ENCODE data around the gene CCL28.

Gene CCL28

DNA sequence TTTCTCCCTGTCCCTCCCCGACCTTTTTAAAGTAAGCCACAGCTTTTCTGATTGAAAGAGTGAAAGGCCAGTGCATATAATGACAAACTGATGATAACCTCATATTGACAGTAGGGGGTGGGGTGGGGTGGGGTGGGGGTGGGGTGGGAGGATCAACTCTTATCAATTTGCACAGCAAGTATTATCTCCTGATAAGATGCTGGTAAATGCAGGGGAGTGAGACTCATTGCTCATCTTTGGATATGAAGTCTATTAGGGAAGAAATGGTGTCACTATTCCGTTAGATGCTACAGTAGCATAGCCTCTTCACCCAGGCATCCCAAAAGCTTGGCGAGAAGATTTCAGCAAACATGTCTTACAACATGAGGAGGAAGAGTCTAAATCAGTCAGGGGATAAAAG is 60.1 kb downstream of the CCL28 start:
- DNase-seq (ENCODE audit: low read depth in 2 of 2) = no peak
- TF ChIP-seq, protein P1, sequence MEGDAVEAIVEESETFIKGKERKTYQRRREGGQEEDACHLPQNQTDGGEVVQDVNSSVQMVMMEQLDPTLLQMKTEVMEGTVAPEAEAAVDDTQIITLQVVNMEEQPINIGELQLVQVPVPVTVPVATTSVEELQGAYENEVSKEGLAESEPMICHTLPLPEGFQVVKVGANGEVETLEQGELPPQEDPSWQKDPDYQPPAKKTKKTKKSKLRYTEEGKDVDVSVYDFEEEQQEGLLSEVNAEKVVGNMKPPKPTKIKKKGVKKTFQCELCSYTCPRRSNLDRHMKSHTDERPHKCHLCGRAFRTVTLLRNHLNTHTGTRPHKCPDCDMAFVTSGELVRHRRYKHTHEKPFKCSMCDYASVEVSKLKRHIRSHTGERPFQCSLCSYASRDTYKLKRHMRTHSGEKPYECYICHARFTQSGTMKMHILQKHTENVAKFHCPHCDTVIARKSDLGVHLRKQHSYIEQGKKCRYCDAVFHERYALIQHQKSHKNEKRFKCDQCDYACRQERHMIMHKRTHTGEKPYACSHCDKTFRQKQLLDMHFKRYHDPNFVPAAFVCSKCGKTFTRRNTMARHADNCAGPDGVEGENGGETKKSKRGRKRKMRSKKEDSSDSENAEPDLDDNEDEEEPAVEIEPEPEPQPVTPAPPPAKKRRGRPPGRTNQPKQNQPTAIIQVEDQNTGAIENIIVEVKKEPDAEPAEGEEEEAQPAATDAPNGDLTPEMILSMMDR (IDR thresholded peaks at IDR 0.05; ENCODE audit: low read depth, low read length) = no peak
- H3K4me3 ChIP-seq (replicated peaks in 1 of 2; ENCODE audit: low read depth in 2 of 2, low read length in 2 of 2) = no peak overlapping the region

DNA sequence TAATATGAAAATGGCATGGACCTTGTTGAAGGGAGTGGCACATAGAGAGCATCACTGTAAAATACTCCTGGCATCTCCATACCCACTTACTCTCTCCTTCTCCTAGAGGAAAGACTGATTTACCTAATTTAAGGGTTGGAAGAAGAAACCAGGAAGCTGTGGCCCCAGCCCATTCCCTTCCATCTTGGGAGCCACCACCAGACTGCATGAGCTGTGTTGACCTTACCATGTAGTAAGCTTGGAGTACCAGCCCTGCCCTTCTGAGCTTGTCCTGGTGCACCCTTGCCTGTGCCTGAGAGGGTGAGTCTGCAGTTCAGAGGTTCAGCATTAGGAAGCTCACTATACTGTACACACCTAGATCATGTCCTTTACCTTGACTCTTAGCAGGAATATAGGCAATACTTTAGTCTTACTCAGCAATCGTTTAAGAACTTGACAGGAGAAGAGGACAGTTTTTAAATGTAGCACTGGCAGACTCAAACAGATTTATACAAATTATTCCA is 63.3 kb downstream of the CCL28 start:
- no peak overlapping the region for H3K4me3 ChIP-seq (replicated peaks in 1 of 2; ENCODE audit: low read depth in 2 of 2, low read length in 2 of 2)
- TF ChIP-seq, protein P1 (IDR thresholded peaks at IDR 0.05; ENCODE audit: low read depth, low read length) = no peak
- DNase-seq (ENCODE audit: low read depth in 2 of 2) = no peak

DNA sequence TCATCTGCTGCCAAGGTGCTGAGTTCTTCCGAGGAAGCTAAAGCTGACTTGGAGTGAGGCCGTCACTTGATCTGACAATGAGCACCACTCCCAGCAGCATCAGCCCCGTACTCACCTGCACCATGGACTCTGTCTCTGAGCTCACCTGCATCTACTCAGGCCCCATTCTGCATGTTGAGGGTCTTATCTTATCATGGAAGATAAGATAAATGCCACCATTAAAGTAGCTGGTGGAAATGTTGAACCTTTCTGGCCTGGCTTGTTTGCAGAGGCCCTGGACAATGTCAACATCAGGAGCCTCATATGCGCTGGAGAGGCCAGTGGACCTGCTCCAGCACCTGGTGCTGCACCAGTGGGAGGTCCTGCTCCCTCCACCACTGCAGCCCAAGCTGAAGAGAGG is 64.0 kb downstream of the CCL28 start:
- H3K4me3 ChIP-seq (replicated peaks in 1 of 2; ENCODE audit: low read depth in 2 of 2, low read length in 2 of 2) = no peak overlapping the region
- DNase-seq (ENCODE audit: low read depth in 2 of 2) = no peak
- TF ChIP-seq, protein P1 (IDR thresholded peaks at IDR 0.05; ENCODE audit: low read depth, low read length) = no peak

DNA sequence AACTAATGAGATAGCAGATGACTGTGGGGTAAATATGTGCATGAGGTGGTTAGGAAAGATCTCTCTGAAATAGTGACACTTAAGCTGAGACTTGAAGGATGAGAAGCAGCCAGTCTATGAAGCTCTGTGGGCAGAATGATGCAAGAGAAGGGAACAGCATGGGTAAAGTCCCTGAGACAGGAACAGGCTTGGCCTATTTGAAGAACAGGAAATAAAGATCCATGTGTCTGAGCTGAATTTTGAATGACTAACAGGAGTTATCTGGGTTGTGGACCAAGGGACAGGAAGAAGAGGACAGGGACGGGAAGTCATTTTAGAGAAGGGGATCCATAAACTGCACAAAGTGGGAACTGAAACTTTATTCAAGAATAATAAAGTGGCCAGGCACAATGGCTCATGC is 73.3 kb downstream of the CCL28 start:
- no peak overlapping the region for H3K4me3 ChIP-seq (replicated peaks in 1 of 2; ENCODE audit: low read depth in 2 of 2, low read length in 2 of 2)
- TF ChIP-seq, protein P1 (IDR thresholded peaks at IDR 0.05; ENCODE audit: low read depth, low read length) = no peak
- no peak for DNase-seq (ENCODE audit: low read depth in 2 of 2)

DNA sequence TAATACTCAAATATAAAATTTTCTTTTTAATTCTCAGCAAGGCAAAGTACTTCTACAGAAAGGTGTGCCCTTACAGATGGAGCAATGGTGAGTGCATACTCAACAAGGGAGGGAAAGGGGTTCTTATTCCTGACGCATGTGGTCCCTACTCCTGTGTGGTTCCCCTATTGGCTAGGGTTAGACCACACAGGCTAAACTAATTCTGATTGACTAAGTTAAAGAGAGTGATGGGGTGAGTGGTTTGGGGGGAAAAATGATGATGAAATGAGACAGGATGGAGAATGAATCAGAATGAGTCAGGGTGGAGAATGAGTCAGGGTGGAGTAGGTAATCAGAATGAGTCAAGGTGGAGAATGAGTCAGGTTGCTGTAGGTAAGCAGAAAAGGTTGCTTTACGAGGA is 76.0 kb downstream of the CCL28 start:
- peak in 1 of 2 donors; percentile 52 for DNase-seq (ENCODE audit: low read depth in 2 of 2)
- TF ChIP-seq, protein P1 (IDR thresholded peaks at IDR 0.05; ENCODE audit: low read depth, low read length) = no peak
- H3K4me3 ChIP-seq (replicated peaks in 1 of 2; ENCODE audit: low read depth in 2 of 2, low read length in 2 of 2) = no peak overlapping the region

DNA sequence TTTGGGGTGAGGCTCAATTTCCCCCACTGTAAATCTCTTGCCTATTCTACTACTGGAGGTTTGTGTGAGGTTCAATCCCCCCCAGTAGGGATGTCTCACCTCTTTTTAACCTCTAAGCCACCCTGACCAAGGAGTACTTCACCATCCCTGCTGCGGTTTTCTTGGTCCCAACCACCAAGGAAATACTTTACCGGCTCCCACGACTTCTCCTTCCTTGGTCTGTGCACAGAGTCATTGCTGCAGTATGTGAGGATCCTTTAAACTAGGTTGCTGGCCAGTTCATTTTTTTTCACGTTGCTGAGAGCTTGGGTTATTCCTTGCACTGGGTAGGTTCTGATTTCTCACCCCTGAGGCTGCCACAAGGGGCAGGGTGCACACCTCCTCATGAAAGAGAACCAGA is 76.5 kb downstream of the CCL28 start:
- TF ChIP-seq, protein P1 (IDR thresholded peaks at IDR 0.05; ENCODE audit: low read depth, low read length) = no peak

DNA sequence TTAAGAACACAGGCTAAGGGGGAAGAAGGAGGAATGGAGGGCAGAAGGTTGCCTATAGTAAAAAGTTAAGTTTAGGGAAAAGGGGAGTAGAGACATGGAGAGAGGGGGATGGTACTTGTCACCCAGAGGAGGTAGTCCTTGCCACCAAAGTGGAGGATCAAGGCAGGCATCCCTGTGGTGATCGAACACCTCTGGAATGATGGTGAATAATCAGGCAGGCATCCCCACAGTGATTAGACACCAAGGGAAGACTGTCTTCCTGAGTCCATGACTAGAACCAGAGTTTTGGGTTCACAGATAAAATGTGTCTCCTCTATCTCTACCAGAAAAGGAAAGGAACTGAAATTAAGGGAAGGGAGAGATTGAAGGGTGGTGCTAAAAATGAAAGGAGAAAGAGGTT is 79.8 kb downstream of the CCL28 start:
- peak in 1 of 2 donors; percentile 29 for DNase-seq (ENCODE audit: low read depth in 2 of 2)
- no peak overlapping the region for H3K4me3 ChIP-seq (replicated peaks in 1 of 2; ENCODE audit: low read depth in 2 of 2, low read length in 2 of 2)
- TF ChIP-seq, protein P1 (IDR thresholded peaks at IDR 0.05; ENCODE audit: low read depth, low read length) = no peak

More for the DNA sequence above, 76.5 kb downstream of the CCL28 start:
- H3K4me3 ChIP-seq (replicated peaks in 1 of 2; ENCODE audit: low read depth in 2 of 2, low read length in 2 of 2) = no peak overlapping the region
- no peak for DNase-seq (ENCODE audit: low read depth in 2 of 2)

Data from cardiac fibroblast (primary cell).